IMR-90 (cell line): ENCODE results near the gene CTNNA2. TPM values are rescaled to one million over a fixed set of nuclear protein-coding genes. Genes with fewer than 3 reads are reported as not detected.

Experiments
- ATAC-seq: fragments of 200-7000 bp; cut with Tn5 transposase; 2 replicates; pipeline ENCODE4 v1.9.1; 2020; ENCODE audit warnings: low read depth, mild to moderate bottlenecking, moderate library complexity
- BruUV-seq: library from RNA; stranded (reverse); fragments of 400-500 nt; replicated peaks from 2 replicates; lab custom pipeline; 2021; lab: Mats Ljungman, UMichigan
- CTCF ChIA-PET: fragments of 300-600 bp; formaldehyde crosslinking; extraction: SDS; loops from one replicate; lab custom pipeline; 2021; ENCODE audit warnings: antibody characterized with exemption; lab: Yijun Ruan, JAX
- POLR2A ChIA-PET: fragments of 300-600 bp; sonication (Branson Sonifier 250); formaldehyde crosslinking; loops from one replicate; lab custom pipeline; 2022; ENCODE audit warnings: antibody characterized with exemption; ENCODE audit not compliant: unreplicated experiment; lab: Charles Lee
- DNase-seq: peaks from one replicate; pipeline ENCODE4 v3.0.0; 2013
- H2AFZ ChIP-seq: replicated peaks from 2 replicates; pipeline ENCODE3; 2013; ENCODE audit warnings: low read length, mild to moderate bottlenecking; ENCODE audit not compliant: poor library complexity
- H2AK5ac ChIP-seq: 2 replicates; pipeline ENCODE4 v1.6.1; 2013; ENCODE audit warnings: low read depth, low read length, inconsistent platforms
- H2AK9ac ChIP-seq: replicated peaks from 2 replicates; pipeline ENCODE3; 2013; ENCODE audit warnings: mild to moderate bottlenecking, low read depth, low read length, moderate library complexity; ENCODE audit not compliant: poor library complexity
- H2BK120ac ChIP-seq: 2 replicates; pipeline ENCODE4 v1.6.1; 2013; ENCODE audit warnings: low read depth, low read length, inconsistent platforms
- H2BK15ac ChIP-seq: 3 replicates; pipeline ENCODE4 v1.6.1; 2013; ENCODE audit warnings: low read depth, low read length, inconsistent platforms
- H2BK20ac ChIP-seq: 2 replicates; pipeline ENCODE4 v1.6.1; 2013; ENCODE audit warnings: low read depth, mild to moderate bottlenecking, inconsistent platforms, low read length, moderate library complexity
- H2BK5ac ChIP-seq: 2 replicates; pipeline ENCODE4 v1.6.1; 2013; ENCODE audit warnings: mild to moderate bottlenecking, low read depth, low read length, inconsistent platforms; ENCODE audit not compliant: poor library complexity, severe bottlenecking
- H3K14ac ChIP-seq: replicated peaks from 2 replicates; pipeline ENCODE4 v1.6.1; 2013; ENCODE audit warnings: low read depth, low read length, inconsistent platforms
- H3K18ac ChIP-seq: 2 replicates; pipeline ENCODE4 v1.6.1; 2013; ENCODE audit warnings: low read depth, low read length, control low read depth
- H3K23ac ChIP-seq: 2 replicates; pipeline ENCODE4 v1.6.1; 2013; ENCODE audit warnings: low read depth, low read length, inconsistent platforms
- H3K27ac ChIP-seq: 2 replicates; pipeline ENCODE4 v1.5.1; 2013; ENCODE audit warnings: mild to moderate bottlenecking, control low read depth, low read length; ENCODE audit not compliant: insufficient read depth
- H3K27me3 ChIP-seq: 2 replicates; pipeline ENCODE4 v1.6.1; 2013; ENCODE audit warnings: low read length; ENCODE audit not compliant: control insufficient read depth, insufficient read depth
- H3K36me3 ChIP-seq: 2 replicates; pipeline ENCODE4 v1.6.1; 2013; ENCODE audit warnings: low read length, mixed read lengths; ENCODE audit not compliant: control insufficient read depth, insufficient read depth
- H3K4ac ChIP-seq: 2 replicates; pipeline ENCODE4 v1.6.1; 2013; ENCODE audit warnings: low read depth, low read length, inconsistent platforms
- H3K4me1 ChIP-seq: 2 replicates; pipeline ENCODE4 v1.6.1; 2013; ENCODE audit warnings: low read length, mixed read lengths; ENCODE audit not compliant: control insufficient read depth, insufficient read depth
- H3K4me2 ChIP-seq: 2 replicates; pipeline ENCODE4 v1.6.1; 2013; ENCODE audit warnings: low read depth, mild to moderate bottlenecking, control low read depth, low read length, moderate library complexity
- H3K4me3 ChIP-seq: 2 replicates; pipeline ENCODE4 v1.5.1; 2013; ENCODE audit warnings: low read depth, mild to moderate bottlenecking, control low read depth, low read length, moderate library complexity; ENCODE audit not compliant: insufficient read depth
- H3K56ac ChIP-seq: 2 replicates; pipeline ENCODE4 v1.6.1; 2013; ENCODE audit warnings: low read length, inconsistent platforms; ENCODE audit not compliant: insufficient read depth; ENCODE audit errors: extremely low read depth
- H3K79me1 ChIP-seq, 2 experiments: 2 replicates each; pipeline ENCODE4 v1.6.1; 2013; ENCODE audit warnings: low read length in 2 of 2, inconsistent platforms in 1 of 2, low read depth in 1 of 2
- H3K9ac ChIP-seq: 2 replicates; pipeline ENCODE4 v1.6.1; 2013; ENCODE audit warnings: low read depth, low read length, control low read depth
- H3K9me1 ChIP-seq: 2 replicates; pipeline ENCODE4 v1.6.1; 2013; ENCODE audit warnings: low read length, inconsistent platforms; ENCODE audit not compliant: insufficient read depth
- H3K9me3 ChIP-seq: 2 replicates; pipeline ENCODE4 v1.6.1; 2013; ENCODE audit warnings: low read length; ENCODE audit not compliant: control insufficient read depth, insufficient read depth
- H4K20me1 ChIP-seq: 2 replicates; pipeline ENCODE4 v1.6.1; 2013; ENCODE audit warnings: low read length, inconsistent platforms; ENCODE audit not compliant: insufficient read depth
- H4K5ac ChIP-seq: 2 replicates; pipeline ENCODE4 v1.6.1; 2013; ENCODE audit warnings: mild to moderate bottlenecking, low read depth, low read length, control low read depth
- H4K8ac ChIP-seq, 2 experiments: 2 replicates each; pipeline ENCODE4 v1.6.1; 2013; ENCODE audit warnings: low read depth in 2 of 2, low read length in 2 of 2, control low read depth in 1 of 2, inconsistent platforms in 1 of 2
- H4K91ac ChIP-seq: 2 replicates; pipeline ENCODE4 v1.6.1; 2013; ENCODE audit warnings: low read depth, low read length, inconsistent platforms; ENCODE audit not compliant: insufficient read depth
- BHLHE40 ChIP-seq: fragments of 150-350 bp; IDR thresholded peaks from 2 replicates; pipeline ENCODE4 v1.6.1; 2016; ENCODE audit warnings: mild to moderate bottlenecking, low read depth, low read length
- CEBPB ChIP-seq: IDR thresholded peaks from 2 replicates; pipeline ENCODE4 v1.6.1; 2012; ENCODE audit warnings: low read depth, low read length, improper control_type of control experiment
- CHD1 ChIP-seq: IDR thresholded peaks from 2 replicates; pipeline ENCODE4 v1.6.1; 2012; ENCODE audit warnings: low read depth, low read length, improper control_type of control experiment
- MAFK ChIP-seq: IDR thresholded peaks from 2 replicates; pipeline ENCODE4 v1.6.1; 2012; ENCODE audit warnings: low read depth, low read length, improper control_type of control experiment
- MAZ ChIP-seq: IDR thresholded peaks from 2 replicates; pipeline ENCODE4 v1.6.1; 2012; ENCODE audit warnings: low read depth, mild to moderate bottlenecking, low read length, improper control_type of control experiment, moderate library complexity, borderline replicate concordance
- MXI1 ChIP-seq: IDR thresholded peaks from 2 replicates; pipeline ENCODE4 v1.6.1; 2012; ENCODE audit warnings: low read depth, mild to moderate bottlenecking, low read length, moderate library complexity, borderline replicate concordance
- POLR2A ChIP-seq: IDR thresholded peaks from 2 replicates; pipeline ENCODE4 v1.6.1; 2012; ENCODE audit warnings: mild to moderate bottlenecking, low read depth, low read length
- RAD21 ChIP-seq: IDR thresholded peaks from 2 replicates; pipeline ENCODE4 v1.6.1; 2012; ENCODE audit warnings: low read length, improper control_type of control experiment
- RCOR1 ChIP-seq: IDR thresholded peaks from 2 replicates; pipeline ENCODE4 v1.6.1; 2012; ENCODE audit warnings: mild to moderate bottlenecking, low read length, improper control_type of control experiment; ENCODE audit not compliant: insufficient replicate concordance
- RFX5 ChIP-seq: IDR thresholded peaks from 2 replicates; pipeline ENCODE4 v1.8.0; 2012; ENCODE audit warnings: low read depth, mild to moderate bottlenecking, low read length, moderate library complexity
- SMC3 ChIP-seq: fragments of 150-350 bp; IDR thresholded peaks from 2 replicates; pipeline ENCODE4 v1.6.1; 2016; ENCODE audit warnings: low read depth, mild to moderate bottlenecking, antibody characterized with exemption, low read length, moderate library complexity
- WGBS, 2 experiments: methylation state at CpG; one replicate each; pipeline versions ENCODE4 v1.1.5 to v1.1.7; 2013; ENCODE audit warnings: missing lambda C conversion rate in 2 of 2; ENCODE audit not compliant: insufficient read length in 1 of 2; ENCODE audit errors: extremely low coverage in 2 of 2; 5-methylcytosine and 5-hydroxymethylcytosine counted together
- dilution Hi-C: fragments of 300-500 bp; cut with HindIII; formaldehyde crosslinking; loops from one replicate; pipeline ENCODE4 v1.14.3; 2018; ENCODE audit warnings: low sequenced_read_pairs; ENCODE audit not compliant: unreplicated experiment
- in situ Hi-C: fragments of 300-500 bp; cut with MboI; formaldehyde crosslinking; loops from 3 replicates; pipeline ENCODE4 v1.14.3; 2019; ENCODE audit warnings: low sequenced_read_pairs, inconsistent platforms, mixed read lengths
- intact Hi-C: fragments of 100-400 bp; cut with micrococcal nuclease; formaldehyde crosslinking; loops from 2 replicates; pipeline ENCODE4 v1.10.0; 2022
- polyA plus RNA-seq, 3 experiments: library from polyadenylated mRNA; depleted of rRNA; stranded (reverse); fragments of >200 nt; gene quantifications; 2 replicates each; pipeline ENCODE4 v1.2.3, GENCODE V29; 2012; ENCODE audit warnings: low replicate concordance in 1 of 3
- total RNA-seq: library from RNA; depleted of rRNA; stranded (reverse); fragments of >200 nt; gene quantifications from 2 replicates; pipeline ENCODE4 v1.2.3, GENCODE V29; 2012
- TF ChIP-seq, protein P1 (sequence below): fragments of 150-350 bp; IDR thresholded peaks from 2 replicates; pipeline ENCODE4 v1.6.1; 2016; ENCODE audit warnings: low read depth, mild to moderate bottlenecking, low read length, moderate library complexity, borderline replicate concordance
- TF ChIP-seq, protein P2 (sequence below): conservative IDR thresholded peaks from 2 replicates; pipeline ENCODE4 v1.5.1; 2012; ENCODE audit warnings: mild to moderate bottlenecking, low read depth, low read length, improper control_type of control experiment

CTNNA2 gene
- total and polyA plus RNA-seq, 2 of the 4 experiments (the other 2 are of a cell fraction): not detected

GRCh38 chr2:80591233-80591632, 1078.4 kb downstream of the CTNNA2 start:
- H3K23ac ChIP-seq: no peak overlapping the region
- intact Hi-C loops: no loop called here
- no peaks in the 10 kb centered on the region for H3K4me1 ChIP-seq

More at GRCh38 chr2:80591233-80591632, 1078.4 kb downstream of the CTNNA2 start:
- no peak overlapping the region for H3K4me2 ChIP-seq
- H3K56ac ChIP-seq: no peak overlapping the region
- no CpG with 5 or more reads among the region's 2 CpGs for WGBS, 2 experiments
- H3K18ac ChIP-seq: no peak overlapping the region
- TF ChIP-seq SMC3 (no peak), CEBPB (no peak), RAD21 (no peak), MXI1 (no peak), CHD1 (no peak), MAFK (no peak), RFX5 (no peak), MAZ (no peak), RCOR1 (no peak), BHLHE40 (no peak), POLR2A (no peak)
- TF ChIP-seq, protein P1, sequence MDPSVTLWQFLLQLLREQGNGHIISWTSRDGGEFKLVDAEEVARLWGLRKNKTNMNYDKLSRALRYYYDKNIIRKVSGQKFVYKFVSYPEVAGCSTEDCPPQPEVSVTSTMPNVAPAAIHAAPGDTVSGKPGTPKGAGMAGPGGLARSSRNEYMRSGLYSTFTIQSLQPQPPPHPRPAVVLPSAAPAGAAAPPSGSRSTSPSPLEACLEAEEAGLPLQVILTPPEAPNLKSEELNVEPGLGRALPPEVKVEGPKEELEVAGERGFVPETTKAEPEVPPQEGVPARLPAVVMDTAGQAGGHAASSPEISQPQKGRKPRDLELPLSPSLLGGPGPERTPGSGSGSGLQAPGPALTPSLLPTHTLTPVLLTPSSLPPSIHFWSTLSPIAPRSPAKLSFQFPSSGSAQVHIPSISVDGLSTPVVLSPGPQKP: no peak
- TF ChIP-seq, protein P2, sequence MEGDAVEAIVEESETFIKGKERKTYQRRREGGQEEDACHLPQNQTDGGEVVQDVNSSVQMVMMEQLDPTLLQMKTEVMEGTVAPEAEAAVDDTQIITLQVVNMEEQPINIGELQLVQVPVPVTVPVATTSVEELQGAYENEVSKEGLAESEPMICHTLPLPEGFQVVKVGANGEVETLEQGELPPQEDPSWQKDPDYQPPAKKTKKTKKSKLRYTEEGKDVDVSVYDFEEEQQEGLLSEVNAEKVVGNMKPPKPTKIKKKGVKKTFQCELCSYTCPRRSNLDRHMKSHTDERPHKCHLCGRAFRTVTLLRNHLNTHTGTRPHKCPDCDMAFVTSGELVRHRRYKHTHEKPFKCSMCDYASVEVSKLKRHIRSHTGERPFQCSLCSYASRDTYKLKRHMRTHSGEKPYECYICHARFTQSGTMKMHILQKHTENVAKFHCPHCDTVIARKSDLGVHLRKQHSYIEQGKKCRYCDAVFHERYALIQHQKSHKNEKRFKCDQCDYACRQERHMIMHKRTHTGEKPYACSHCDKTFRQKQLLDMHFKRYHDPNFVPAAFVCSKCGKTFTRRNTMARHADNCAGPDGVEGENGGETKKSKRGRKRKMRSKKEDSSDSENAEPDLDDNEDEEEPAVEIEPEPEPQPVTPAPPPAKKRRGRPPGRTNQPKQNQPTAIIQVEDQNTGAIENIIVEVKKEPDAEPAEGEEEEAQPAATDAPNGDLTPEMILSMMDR: no peak
- no peak overlapping the region for H4K8ac ChIP-seq
- H3K4ac ChIP-seq: no peak overlapping the region
- CTCF ChIA-PET: no interaction called here
- POLR2A ChIA-PET: no interaction called here
- H2BK120ac ChIP-seq: no peak overlapping the region
- no peak overlapping the region for H3K14ac ChIP-seq
- no peaks in the 10 kb centered on the region for H3K27me3 ChIP-seq
- no peak overlapping the region for H3K27ac ChIP-seq
- no peaks in the 10 kb centered on the region for H3K9me3 ChIP-seq
- H3K79me1 ChIP-seq: no peaks in the 10 kb centered on the region
- no peak overlapping the region for H2AK5ac ChIP-seq
- H3K4me3 ChIP-seq: no peak overlapping the region
- H3K9ac ChIP-seq: no peak overlapping the region
- H2BK20ac ChIP-seq: no peak overlapping the region
- H3K36me3 ChIP-seq: no peaks in the 10 kb centered on the region
- no peak overlapping the region for H2AK9ac ChIP-seq
- ATAC-seq (no peak), DNase-seq (no peak)
- H4K91ac ChIP-seq: no peak overlapping the region
- H3K9me1 ChIP-seq: no peaks in the 10 kb centered on the region
- H2AFZ ChIP-seq: no peak overlapping the region
- in situ Hi-C loops: no loop called here
- no TSS peak for BruUV-seq
- dilution Hi-C loops: no loop called here
- H4K5ac ChIP-seq: no peak overlapping the region
- no peak overlapping the region for H2BK15ac ChIP-seq
- H4K20me1 ChIP-seq: no peaks in the 10 kb centered on the region
- H2BK5ac ChIP-seq: no peak overlapping the region
